AG04449 (cell line): ENCODE results near the gene TMEM256.

Experiments
- CTCF ChIA-PET: fragments of 350-600 bp; formaldehyde crosslinking; extraction: SDS; loops from one replicate; lab custom pipeline; 2021; ENCODE audit warnings: antibody characterized with exemption; lab: Yijun Ruan, JAX
- POLR2A ChIA-PET: fragments of 400-600, 350-600 bp; formaldehyde crosslinking; extraction: SDS; loops from one replicate; lab custom pipeline; 2020; ENCODE audit warnings: antibody characterized with exemption, inconsistent platforms; lab: Yijun Ruan, JAX
- DNase-seq: peaks from one replicate; pipeline ENCODE4 v3.0.0-alpha.2; 2010; ENCODE audit warnings: low read depth, low spot score
- H3K4me3 ChIP-seq: 2 replicates; pipeline ENCODE4 v1.5.1; 2011; ENCODE audit warnings: low read depth, mild to moderate bottlenecking, control low read depth, low read length
- CTCF ChIP-seq: IDR thresholded peaks from one replicate; pipeline ENCODE4 v1.5.1; 2011; ENCODE audit warnings: mild to moderate bottlenecking, moderate library complexity, low read length, control low read depth, inconsistent platforms; ENCODE audit not compliant: insufficient read depth; ENCODE audit errors: missing control alignments

Gene TMEM256

GRCh38 chr17:7361906-7362305, 42.0 kb downstream of the TMEM256 start:
- CTCF ChIA-PET: interaction anchor here (1.4 to 3.0 kb wide), 3 partner anchors 8 to 199 kb away, joined by 3 to 17 read pairs (median 5); partner anchors contain the start of genes KCTD11 and TMEM95
- H3K4me3 ChIP-seq: no peak overlapping the region
- TF ChIP-seq CTCF: no peak
- no peak for DNase-seq
- POLR2A ChIA-PET: interaction anchor here (1.0 kb wide), 1 partner anchor 325 kb away, joined by 4 read pairs; the partner anchor contains the start of gene TP53

GRCh38 chr17:7357381-7357780, 46.5 kb downstream of the TMEM256 start:
- ChIA-PET CTCF (interaction anchor here (1.0 to 5.4 kb wide), 7 partner anchors 12 to 204 kb away, joined by 3 to 67 read pairs (median 8); partner anchors contain the start of gene SENP3), POLR2A (no interaction called here)
- H3K4me3 ChIP-seq: no peak overlapping the region
- no peak for DNase-seq
- no peak for TF ChIP-seq CTCF

- no peak for TF ChIP-seq CTCF
- H3K4me3 ChIP-seq: no peak overlapping the region
- ChIA-PET POLR2A (no interaction called here), CTCF (interaction anchor here (0.6 to 5.4 kb wide), 25 partner anchors 9 to 245 kb away, joined by 3 to 67 read pairs (median 6); partner anchors contain the start of genes FGF11, NLGN2, SENP3 and SOX15)
- DNase-seq: no peak
Measured at GRCh38 chr17:7356756-7357155, 47.1 kb downstream of the TMEM256 start.

- ChIA-PET CTCF (interaction anchor here (0.7 to 5.4 kb wide), 35 partner anchors 9 to 234 kb away, joined by 3 to 67 read pairs (median 5); partner anchors contain the start of genes ACAP1, FGF11, NLGN2 and SENP3), POLR2A (interaction anchor here (0.8 to 1.0 kb wide), 3 partner anchors 27 to 205 kb away, joined by 3 to 4 read pairs (median 3); no protein-coding TSS in a partner anchor)
- TF ChIP-seq CTCF: peak; percentile 94
- DNase-seq: no peak
- no peak overlapping the region for H3K4me3 ChIP-seq
Measured at GRCh38 chr17:7356072-7356549, 47.8 kb downstream of the TMEM256 start.

- POLR2A ChIA-PET: interaction anchor here (0.8 to 1.1 kb wide), 4 partner anchors 25 to 205 kb away, joined by 3 to 4 read pairs (median 3); no protein-coding TSS in a partner anchor
- no peak for TF ChIP-seq CTCF
Measured at GRCh38 chr17:7355573-7355972, 48.3 kb downstream of the TMEM256 start.

GRCh38 chr17:7355053-7355452, 48.8 kb downstream of the TMEM256 start, which contains the start of gene TMEM95:
TMEM95 (plus strand) TSS chr17:7355156; CDS start chr17:7355205, 49 bp downstream.
- POLR2A ChIA-PET: interaction anchor here (1.1 to 2.7 kb wide), 2 partner anchors 25 to 129 kb away, joined by 3 to 10 read pairs; partner anchors contain the start of gene POLR2A
- H3K4me3 ChIP-seq: peak within 1 kb of the TSS; percentile 9; the same call in 1 of the 2 replicates
- TF ChIP-seq CTCF: no peak
- DNase-seq: no peak
- CTCF ChIA-PET: interaction anchor here (1.0 to 5.4 kb wide), 26 partner anchors 7 to 235 kb away, joined by 3 to 67 read pairs (median 6); partner anchors contain the start of genes ACAP1, FGF11, SENP3 and SOX15

More at GRCh38 chr17:7355573-7355972, 48.3 kb downstream of the TMEM256 start:
- H3K4me3 ChIP-seq: no peak overlapping the region
- no peak for DNase-seq
- CTCF ChIA-PET: interaction anchor here (0.7 to 5.4 kb wide), 31 partner anchors 9 to 234 kb away, joined by 3 to 67 read pairs (median 5); partner anchors contain the start of genes ACAP1, FGF11, NLGN2 and SENP3
